ENCODE measurements around the gene CBLB. TPM values are rescaled to one million over a fixed set of nuclear protein-coding genes. Genes with fewer than 3 reads are reported as not detected.

Gene CBLB
- total and polyA plus RNA-seq, 8 donors: 5.3 to 23.3 (median 10.4) TPM

- H3K36me3 ChIP-seq: peaks cover 0 to 6% (median 0%) of the 10 kb centered on the region in 3 donors
- intact Hi-C loops (cut with DNase I): no loop called here
- peaks cover 0 to 5% (median 0%) of the 10 kb centered on the region in 3 donors for H3K4me1 ChIP-seq
- H3K27me3 ChIP-seq: no peaks in the 10 kb centered on the region
- no peaks in the 10 kb centered on the region for H3K9me3 ChIP-seq
- TF ChIP-seq CTCF (IDR thresholded peaks at IDR 0.05): no peak
- no peak for ATAC-seq
- DNase-seq: no peak
- 95 to 100% methylated on average over 1 of the region's 1 CpG for WGBS, 2 donors
- no peak overlapping the region for H3K4me3 ChIP-seq
- no peak for FAIRE-seq
- H3K27ac ChIP-seq: no peak overlapping the region
These were observed 11.2 kb downstream of the CBLB start for GRCh38 chr3:105857601-105858000.

- FAIRE-seq: no peak
- Histone ChIP-seq H3K4me1 (peaks cover 0 to 6% (median 0%) of the 10 kb centered on the region in 3 donors), H3K4me3 (no peak overlapping the region), H3K36me3 (peaks cover 0 to 6% (median 0%) of the 10 kb centered on the region in 3 donors), H3K27ac (no peak overlapping the region), H3K27me3 (no peaks in the 10 kb centered on the region), H3K9me3 (no peaks in the 10 kb centered on the region)
- ATAC-seq: no peak
- WGBS, 2 donors: 97 to 99% methylated on average over 2 of the region's 2 CpGs
- intact Hi-C loops (cut with DNase I): no loop called here
- no peak for TF ChIP-seq CTCF (IDR thresholded peaks at IDR 0.05)
- DNase-seq: no peak
These were observed 12.2 kb downstream of the CBLB start for GRCh38 chr3:105856605-105857004.

GRCh38 chr3:105853801-105854432 lies 14.9 kb downstream of the CBLB start:
- TF ChIP-seq CTCF (IDR thresholded peaks at IDR 0.05): no peak
- intact Hi-C loops (cut with DNase I): no loop called here
- Histone ChIP-seq H3K36me3 (peaks cover 0 to 6% (median 0%) of the 10 kb centered on the region in 3 donors), H3K4me3 (no peak overlapping the region), H3K9me3 (no peaks in the 10 kb centered on the region), H3K4me1 (peaks cover 0 to 4% (median 0%) of the 10 kb centered on the region in 3 donors), H3K27me3 (no peaks in the 10 kb centered on the region), H3K27ac (no peak overlapping the region)
- DNase-seq: no peak
- WGBS, 2 donors: 90 to 92% methylated on average over 7 of the region's 7 CpGs
- no peak for FAIRE-seq
- ATAC-seq: no peak

GRCh38 chr3:105851582-105851981 lies 17.2 kb downstream of the CBLB start:
- Histone ChIP-seq H3K27ac (no peak overlapping the region), H3K4me3 (no peak overlapping the region), H3K4me1 (peaks cover 0 to 5% (median 3%) of the 10 kb centered on the region in 3 donors), H3K36me3 (peaks cover 0 to 6% (median 0%) of the 10 kb centered on the region in 3 donors), H3K27me3 (no peaks in the 10 kb centered on the region), H3K9me3 (no peaks in the 10 kb centered on the region)
- no peak for TF ChIP-seq CTCF (IDR thresholded peaks at IDR 0.05)
- no peak for DNase-seq
- no peak for ATAC-seq
- intact Hi-C loops (cut with DNase I): no loop called here
- WGBS, 2 donors: 18 to 27% methylated on average over 1 of the region's 1 CpG
- FAIRE-seq: no peak

GRCh38 chr3:105851176-105851575 lies 17.6 kb downstream of the CBLB start:
- no peaks in the 10 kb centered on the region for H3K9me3 ChIP-seq
- no peak overlapping the region for H3K4me3 ChIP-seq
- peaks cover 0 to 10% (median 3%) of the 10 kb centered on the region in 3 donors for H3K4me1 ChIP-seq
- peaks cover 0 to 6% (median 0%) of the 10 kb centered on the region in 3 donors for H3K36me3 ChIP-seq
- DNase-seq (no peak), ATAC-seq (no peak), FAIRE-seq (no peak)
- TF ChIP-seq CTCF (IDR thresholded peaks at IDR 0.05): no peak
- WGBS, 2 donors: 98 to 99% methylated on average over 2 of the region's 2 CpGs
- no peak overlapping the region for H3K27ac ChIP-seq
- H3K27me3 ChIP-seq: no peaks in the 10 kb centered on the region
- intact Hi-C loops (cut with DNase I): no loop called here
